COLO829 (cell line): ENCODE data around the gene PDZD8.

Experiments used
- DNase-seq: peaks from one replicate; pipeline ENCODE4 v3.0.0; 2012; ENCODE audit warnings: low spot score

The PDZD8 gene

GRCh38 chr10:117391436-117392205 is 16.4 kb upstream of the PDZD8 start:
- DNase-seq: no peak

- DNase-seq: no peak
Measured at GRCh38 chr10:117390420-117390819, 15.2 kb upstream of the PDZD8 start.

GRCh38 chr10:117386805-117387204 is 11.6 kb upstream of the PDZD8 start:
- no peak for DNase-seq

GRCh38 chr10:117382861-117383260 is 7.6 kb upstream of the PDZD8 start:
- DNase-seq: no peak

GRCh38 chr10:117374506-117375359 is 507 bp downstream of the PDZD8 start:
- no peak for DNase-seq

GRCh38 chr10:117373823-117374505 is 1.3 kb downstream of the PDZD8 start:
- DNase-seq: no peak

- DNase-seq: no peak
Measured at GRCh38 chr10:117370205-117370604, 5.0 kb downstream of the PDZD8 start.

GRCh38 chr10:117367718-117368117 is 7.5 kb downstream of the PDZD8 start:
- DNase-seq: no peak

GRCh38 chr10:117366741-117367140 is 8.5 kb downstream of the PDZD8 start:
- no peak for DNase-seq

GRCh38 chr10:117365612-117366011 is 9.6 kb downstream of the PDZD8 start:
- no peak for DNase-seq

GRCh38 chr10:117364110-117364960 is 10.9 kb downstream of the PDZD8 start:
- no peak for DNase-seq

GRCh38 chr10:117363028-117363427 is 12.2 kb downstream of the PDZD8 start:
- no peak for DNase-seq

GRCh38 chr10:117362313-117362712 is 12.9 kb downstream of the PDZD8 start:
- DNase-seq: no peak

GRCh38 chr10:117360994-117361667 is 14.1 kb downstream of the PDZD8 start:
- no peak for DNase-seq

GRCh38 chr10:117360016-117360415 is 15.2 kb downstream of the PDZD8 start:
- DNase-seq: no peak

GRCh38 chr10:117355072-117355471 is 20.2 kb downstream of the PDZD8 start:
- DNase-seq: no peak

- DNase-seq: no peak
Measured at GRCh38 chr10:117353684-117354083, 21.6 kb downstream of the PDZD8 start.

GRCh38 chr10:117352724-117353123 is 22.5 kb downstream of the PDZD8 start:
- no peak for DNase-seq

GRCh38 chr10:117351996-117352395 is 23.2 kb downstream of the PDZD8 start:
- no peak for DNase-seq

- no peak for DNase-seq
Measured at GRCh38 chr10:117351558-117351957, 23.7 kb downstream of the PDZD8 start.

- no peak for DNase-seq
Measured at GRCh38 chr10:117350909-117351308, 24.3 kb downstream of the PDZD8 start.
